H4 (cell line): ENCODE measurements around the gene RASSF1. TPM values are rescaled to one million over a fixed set of nuclear protein-coding genes. Genes with fewer than 3 reads are reported as not detected.

ENCODE experiments used
- DNase-seq: peaks from one replicate; pipeline ENCODE4 v3.0.0-alpha.2; 2015; ENCODE audit warnings: low spot score
- total RNA-seq: library from RNA; depleted of rRNA; stranded (reverse); fragments of >200 nt; shearing (Covaris generic); gene quantifications from 2 replicates; pipeline ENCODE4 v1.2.3, GENCODE V29; 2014

The RASSF1 gene
- total RNA-seq, 1 experiment from 2014 or later, result 4.2 TPM

GRCh38 chr3:50342813-50343633 is 2.4 kb upstream of the RASSF1 start:
- DNase-seq, result no peak

- DNase-seq, result no peak
Observed at GRCh38 chr3:50341996-50342650, 1.5 kb upstream of the RASSF1 start.

GRCh38 chr3:50341537-50341936 is 901 bp upstream of the RASSF1 start:
- DNase-seq, result no peak

- no peak for DNase-seq
Observed at GRCh38 chr3:50340147-50340447, 539 bp downstream of the RASSF1 start.

GRCh38 chr3:50339485-50340146 is 1.0 kb downstream of the RASSF1 start:
- DNase-seq, result no peak

- DNase-seq, result no peak
Observed at GRCh38 chr3:50338965-50339364, 1.7 kb downstream of the RASSF1 start.

GRCh38 chr3:50337175-50337861 is 3.3 kb downstream of the RASSF1 start:
- peak; percentile 97 for DNase-seq

- DNase-seq, result no peak
Observed at GRCh38 chr3:50336452-50337174, 4.0 kb downstream of the RASSF1 start.

GRCh38 chr3:50334339-50335075 is 6.1 kb downstream of the RASSF1 start:
- no peak for DNase-seq

GRCh38 chr3:50333744-50334328 is 6.8 kb downstream of the RASSF1 start:
- DNase-seq, result no peak

GRCh38 chr3:50331364-50331907 is 9.2 kb downstream of the RASSF1 start:
- DNase-seq, result no peak

GRCh38 chr3:50330330-50330729 is 10.3 kb downstream of the RASSF1 start:
- no peak for DNase-seq

- DNase-seq, result peak; percentile 91
Observed at GRCh38 chr3:50327943-50328691, 12.5 kb downstream of the RASSF1 start, which contains the start of gene TUSC2. Gene TUSC2 (minus strand): TSS chr3:50328223. CDS start chr3:50328099, 124 bp downstream.

- no peak for DNase-seq
Observed at GRCh38 chr3:50327129-50327528, 13.5 kb downstream of the RASSF1 start.

- DNase-seq, result no peak
Observed at GRCh38 chr3:50326182-50326541, 14.5 kb downstream of the RASSF1 start.

- DNase-seq, result no peak
Observed at GRCh38 chr3:50325497-50326181, 15.0 kb downstream of the RASSF1 start.

GRCh38 chr3:50325113-50325480 is 15.5 kb downstream of the RASSF1 start:
- DNase-seq, result no peak

GRCh38 chr3:50324351-50325112 is 16.1 kb downstream of the RASSF1 start:
- DNase-seq, result no peak
